SK-N-SH (cell line): ENCODE data around the gene LSM7. TPM values are rescaled to one million over a fixed set of nuclear protein-coding genes. Genes with fewer than 3 reads are reported as not detected.

Source experiments
- CTCF ChIA-PET: fragments of 300-600, 350-600 bp; formaldehyde crosslinking; extraction: SDS; loops from one replicate; lab custom pipeline; 2021; lab: Yijun Ruan, JAX
- POLR2A ChIA-PET: fragments of 350-600 bp; sonication (Branson Sonifier 250); formaldehyde crosslinking; extraction: SDS; loops from one replicate; lab custom pipeline; 2020; ENCODE audit warnings: antibody characterized with exemption, inconsistent platforms; lab: Yijun Ruan, JAX
- DNase-seq: peaks from one replicate; pipeline ENCODE4 v3.0.0; 2012
- H2AFZ ChIP-seq: fragments of 200-600 bp; sonication (generic); 2 replicates; pipeline ENCODE4 v1.8.1; 2016; ENCODE audit warnings: antibody characterized with exemption, mild to moderate bottlenecking, low read depth
- H3F3A ChIP-seq: fragments of 200-600 bp; sonication (generic); replicated peaks from 2 replicates; pipeline ENCODE3; 2016; ENCODE audit warnings: antibody characterized with exemption, mild to moderate bottlenecking; ENCODE audit not compliant: insufficient read depth
- H3K27ac ChIP-seq, 2 experiments: fragments of 200-500 bp in 1 of 2; fragments of 200-600 bp in 1 of 2; sonication (Bioruptor generic) in 1 of 2; sonication (generic), shearing (Covaris generic) in 1 of 2; 2 replicates each; pipeline versions ENCODE4 v1.5.1 to v1.6.1; 2014 to 2016; ENCODE audit warnings: low read depth in 2 of 2, inconsistent platforms in 1 of 2, low read length in 1 of 2, mild to moderate bottlenecking in 1 of 2, mixed read lengths in 1 of 2
- H3K27me3 ChIP-seq: fragments of 200-600 bp; sonication (generic), shearing (Covaris generic); 2 replicates; pipeline ENCODE4 v1.6.1; 2016; ENCODE audit warnings: mixed run types; ENCODE audit not compliant: insufficient read depth
- H3K36me3 ChIP-seq, 2 experiments: fragments of 200-500 bp in 1 of 2; fragments of 200-600 bp in 1 of 2; sonication (Bioruptor generic) in 1 of 2; sonication (generic) in 1 of 2; replicated peaks in 1 of 2; 2 replicates each; pipeline versions ENCODE3 to v1.5.1; 2014 to 2016; ENCODE audit warnings: low read length in 1 of 2, mild to moderate bottlenecking in 1 of 2; ENCODE audit not compliant: insufficient read depth in 2 of 2, control insufficient read depth in 1 of 2
- H3K4me1 ChIP-seq, 2 experiments: fragments of 200-500 bp in 1 of 2; fragments of 200-600 bp in 1 of 2; sonication (Bioruptor generic) in 1 of 2; sonication (generic), shearing (Covaris generic) in 1 of 2; 2 replicates each; pipeline versions ENCODE4 v1.5.1 to v1.6.1; 2014 to 2016; ENCODE audit warnings: low read depth in 1 of 2, low read length in 1 of 2, mixed run types in 1 of 2; ENCODE audit not compliant: insufficient read depth in 2 of 2, control insufficient read depth in 1 of 2
- H3K4me2 ChIP-seq: fragments of 200-600 bp; sonication (generic), shearing (Covaris generic); 2 replicates; pipeline ENCODE4 v1.6.1; 2017; ENCODE audit warnings: mixed run types
- H3K4me3 ChIP-seq, 2 experiments: fragments of 200-500 bp in 1 of 2; fragments of 200-600 bp in 1 of 2; sonication (Bioruptor generic) in 1 of 2; sonication (generic), shearing (Covaris generic) in 1 of 2; 2 replicates each; pipeline versions ENCODE4 v1.5.1 to v1.8.1; 2014 to 2016; ENCODE audit warnings: low read depth in 2 of 2, inconsistent platforms in 1 of 2, low read length in 1 of 2, mild to moderate bottlenecking in 1 of 2, mixed read lengths in 1 of 2, moderate library complexity in 1 of 2
- H3K79me2 ChIP-seq: fragments of 200-600 bp; sonication (generic); 2 replicates; pipeline ENCODE4 v1.8.1; 2017; ENCODE audit warnings: mild to moderate bottlenecking; ENCODE audit not compliant: insufficient read depth
- H3K9ac ChIP-seq: fragments of 200-600 bp; sonication (generic); 2 replicates; pipeline ENCODE4 v1.6.1; 2017; ENCODE audit warnings: mixed run types
- H3K9me2 ChIP-seq: fragments of 200-600 bp; sonication (generic); 2 replicates; pipeline ENCODE4 v1.6.1; 2017; ENCODE audit warnings: mixed run types
- H3K9me3 ChIP-seq: fragments of 200-600 bp; sonication (generic); 2 replicates; pipeline ENCODE4 v1.6.1; 2017; ENCODE audit warnings: mixed run types, mild to moderate bottlenecking, moderate library complexity
- H4K20me1 ChIP-seq: fragments of 200-600 bp; sonication (generic); 2 replicates; pipeline ENCODE4 v1.6.1; 2017; ENCODE audit warnings: mild to moderate bottlenecking, mixed run types; ENCODE audit not compliant: insufficient read depth
- EP300 ChIP-seq, 2 experiments: IDR thresholded peaks; 2 replicates each; pipeline versions ENCODE4 v1.4.0 to v1.6.1; 2012; ENCODE audit warnings: borderline replicate concordance in 1 of 2, low read depth in 1 of 2, low read length in 1 of 2
- FOXJ3 ChIP-seq: sonication (generic); formaldehyde crosslinking; IDR thresholded peaks from 2 replicates; pipeline ENCODE4 v1.5.1; 2020; ENCODE audit warnings: mild to moderate bottlenecking, missing genetic modification reagents
- FOXM1 ChIP-seq: IDR thresholded peaks from 2 replicates; pipeline ENCODE4 v1.4.0; 2012; ENCODE audit warnings: low read depth, mild to moderate bottlenecking
- JUND ChIP-seq: IDR thresholded peaks from 2 replicates; pipeline ENCODE4 v1.4.0; 2012
- MEF2A ChIP-seq: IDR thresholded peaks from 2 replicates; pipeline ENCODE4 v1.4.0; 2012; ENCODE audit warnings: low read depth, borderline replicate concordance
- NFIC ChIP-seq: IDR thresholded peaks from 2 replicates; pipeline ENCODE4 v1.4.0; 2012; ENCODE audit warnings: borderline replicate concordance
- NRF1 ChIP-seq: IDR thresholded peaks from 2 replicates; pipeline ENCODE4 v1.6.1; 2012; ENCODE audit warnings: low read depth, mild to moderate bottlenecking, low read length
- RAD21 ChIP-seq: IDR thresholded peaks from 2 replicates; pipeline ENCODE4 v1.6.1; 2012; ENCODE audit warnings: mild to moderate bottlenecking, low read length
- RCOR1 ChIP-seq: fragments of 150-350 bp; IDR thresholded peaks from 2 replicates; pipeline ENCODE4 v1.6.1; 2017; ENCODE audit warnings: antibody characterized with exemption, low read length
- SIN3A ChIP-seq: IDR thresholded peaks from 2 replicates; pipeline ENCODE4 v1.6.1; 2012; ENCODE audit warnings: low read depth, mild to moderate bottlenecking, low read length, moderate library complexity, borderline replicate concordance
- TAF1 ChIP-seq: IDR thresholded peaks from 2 replicates; pipeline ENCODE4 v1.6.1; 2012; ENCODE audit warnings: low read depth, mild to moderate bottlenecking, low read length, moderate library complexity, borderline replicate concordance
- WGBS: methylation state at CpG from one replicate; pipeline ENCODE4 v1.1.6; 2017; ENCODE audit warnings: low lambda C conversion rate; 5-methylcytosine and 5-hydroxymethylcytosine counted together
- polyA plus RNA-seq, 3 experiments: library from polyadenylated mRNA; depleted of rRNA; stranded (reverse); fragments of >200 nt; gene quantifications; 2 replicates each; pipeline ENCODE4 v1.2.3, GENCODE V29; 2012
- TF ChIP-seq, protein P1 (sequence below): IDR thresholded peaks from 2 replicates; pipeline ENCODE4 v1.4.0; 2012; ENCODE audit warnings: low read depth, borderline replicate concordance
- TF ChIP-seq, protein P2 (sequence below): IDR thresholded peaks from 2 replicates; pipeline ENCODE4 v1.6.1; 2012; ENCODE audit warnings: mild to moderate bottlenecking, low read depth, low read length, moderate library complexity
- TF ChIP-seq, protein P3 (sequence below): IDR thresholded peaks from 2 replicates; pipeline ENCODE4 v1.4.0; 2012; ENCODE audit warnings: low read depth, borderline replicate concordance

LSM7 gene
- polyA plus RNA-seq, 1 of the 3 experiments (the other 2 are of a cell fraction), result 1,193 TPM

GRCh38 chr19:2325281-2326046, 2.9 kb downstream of the LSM7 start:
- no peak overlapping the region for H3K4me3 ChIP-seq
- peaks cover 3 to 21% of the 10 kb centered on the region in 2 experiments for H3K36me3 ChIP-seq
- TF ChIP-seq FOXJ3 (CRISPR knock-in tag), result no peak
- no peak for TF ChIP-seq MEF2A
- TF ChIP-seq NRF1, result no peak
- TF ChIP-seq JUND, result no peak
- TF ChIP-seq RAD21, result no peak
- no peak for TF ChIP-seq SIN3A
- TF ChIP-seq RCOR1, result no peak
- TF ChIP-seq, protein P1, sequence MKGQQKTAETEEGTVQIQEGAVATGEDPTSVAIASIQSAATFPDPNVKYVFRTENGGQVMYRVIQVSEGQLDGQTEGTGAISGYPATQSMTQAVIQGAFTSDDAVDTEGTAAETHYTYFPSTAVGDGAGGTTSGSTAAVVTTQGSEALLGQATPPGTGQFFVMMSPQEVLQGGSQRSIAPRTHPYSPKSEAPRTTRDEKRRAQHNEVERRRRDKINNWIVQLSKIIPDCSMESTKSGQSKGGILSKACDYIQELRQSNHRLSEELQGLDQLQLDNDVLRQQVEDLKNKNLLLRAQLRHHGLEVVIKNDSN, result no peak
- no peak for TF ChIP-seq EP300 (IDR thresholded peaks at IDR 0.05; ENCODE audit: borderline replicate concordance in 1 of 2, low read depth in 1 of 2, low read length in 1 of 2)
- TF ChIP-seq FOXM1, result no peak
- no peak for TF ChIP-seq NFIC
- TF ChIP-seq TAF1, result no peak
- TF ChIP-seq, protein P2, sequence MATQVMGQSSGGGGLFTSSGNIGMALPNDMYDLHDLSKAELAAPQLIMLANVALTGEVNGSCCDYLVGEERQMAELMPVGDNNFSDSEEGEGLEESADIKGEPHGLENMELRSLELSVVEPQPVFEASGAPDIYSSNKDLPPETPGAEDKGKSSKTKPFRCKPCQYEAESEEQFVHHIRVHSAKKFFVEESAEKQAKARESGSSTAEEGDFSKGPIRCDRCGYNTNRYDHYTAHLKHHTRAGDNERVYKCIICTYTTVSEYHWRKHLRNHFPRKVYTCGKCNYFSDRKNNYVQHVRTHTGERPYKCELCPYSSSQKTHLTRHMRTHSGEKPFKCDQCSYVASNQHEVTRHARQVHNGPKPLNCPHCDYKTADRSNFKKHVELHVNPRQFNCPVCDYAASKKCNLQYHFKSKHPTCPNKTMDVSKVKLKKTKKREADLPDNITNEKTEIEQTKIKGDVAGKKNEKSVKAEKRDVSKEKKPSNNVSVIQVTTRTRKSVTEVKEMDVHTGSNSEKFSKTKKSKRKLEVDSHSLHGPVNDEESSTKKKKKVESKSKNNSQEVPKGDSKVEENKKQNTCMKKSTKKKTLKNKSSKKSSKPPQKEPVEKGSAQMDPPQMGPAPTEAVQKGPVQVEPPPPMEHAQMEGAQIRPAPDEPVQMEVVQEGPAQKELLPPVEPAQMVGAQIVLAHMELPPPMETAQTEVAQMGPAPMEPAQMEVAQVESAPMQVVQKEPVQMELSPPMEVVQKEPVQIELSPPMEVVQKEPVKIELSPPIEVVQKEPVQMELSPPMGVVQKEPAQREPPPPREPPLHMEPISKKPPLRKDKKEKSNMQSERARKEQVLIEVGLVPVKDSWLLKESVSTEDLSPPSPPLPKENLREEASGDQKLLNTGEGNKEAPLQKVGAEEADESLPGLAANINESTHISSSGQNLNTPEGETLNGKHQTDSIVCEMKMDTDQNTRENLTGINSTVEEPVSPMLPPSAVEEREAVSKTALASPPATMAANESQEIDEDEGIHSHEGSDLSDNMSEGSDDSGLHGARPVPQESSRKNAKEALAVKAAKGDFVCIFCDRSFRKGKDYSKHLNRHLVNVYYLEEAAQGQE, result no peak
- TF ChIP-seq, protein P3, sequence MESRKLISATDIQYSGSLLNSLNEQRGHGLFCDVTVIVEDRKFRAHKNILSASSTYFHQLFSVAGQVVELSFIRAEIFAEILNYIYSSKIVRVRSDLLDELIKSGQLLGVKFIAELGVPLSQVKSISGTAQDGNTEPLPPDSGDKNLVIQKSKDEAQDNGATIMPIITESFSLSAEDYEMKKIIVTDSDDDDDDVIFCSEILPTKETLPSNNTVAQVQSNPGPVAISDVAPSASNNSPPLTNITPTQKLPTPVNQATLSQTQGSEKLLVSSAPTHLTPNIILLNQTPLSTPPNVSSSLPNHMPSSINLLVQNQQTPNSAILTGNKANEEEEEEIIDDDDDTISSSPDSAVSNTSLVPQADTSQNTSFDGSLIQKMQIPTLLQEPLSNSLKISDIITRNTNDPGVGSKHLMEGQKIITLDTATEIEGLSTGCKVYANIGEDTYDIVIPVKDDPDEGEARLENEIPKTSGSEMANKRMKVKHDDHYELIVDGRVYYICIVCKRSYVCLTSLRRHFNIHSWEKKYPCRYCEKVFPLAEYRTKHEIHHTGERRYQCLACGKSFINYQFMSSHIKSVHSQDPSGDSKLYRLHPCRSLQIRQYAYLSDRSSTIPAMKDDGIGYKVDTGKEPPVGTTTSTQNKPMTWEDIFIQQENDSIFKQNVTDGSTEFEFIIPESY, result no peak
- no peak overlapping the region for H2AFZ ChIP-seq
- peaks cover 50% of the 10 kb centered on the region for H3K79me2 ChIP-seq
- H3F3A ChIP-seq, result no peaks in the 10 kb centered on the region
- H3K4me1 ChIP-seq, result peaks cover 6 to 12% of the 10 kb centered on the region in 2 experiments; a peak in 2 of 4 replicates
- WGBS, result 90% methylated on average over 19 of the region's 29 CpGs
- H3K9me2 ChIP-seq, result no peaks in the 10 kb centered on the region
- no peak overlapping the region for H3K9ac ChIP-seq
- no peak overlapping the region for H3K4me2 ChIP-seq
- no peak overlapping the region for H3K27ac ChIP-seq
- POLR2A ChIA-PET, result interaction anchor here (0.6 kb wide), 1 partner anchor 102 kb away, joined by 5 read pairs; no protein-coding TSS in a partner anchor
- no peaks in the 10 kb centered on the region for H3K27me3 ChIP-seq
- H3K9me3 ChIP-seq, result no peaks in the 10 kb centered on the region
- CTCF ChIA-PET, result interaction anchor here (0.6 to 5.2 kb wide), 3 partner anchors 10 to 169 kb away, joined by 3 to 51 read pairs (median 4); no protein-coding TSS in a partner anchor
- H4K20me1 ChIP-seq, result 0 out of 2 replicates have a peak, but pooled peaks cover 8% of the 10 kb centered on the region
- DNase-seq, result no peak
